T1000 (cell line): ENCODE results near the gene P2RX3.
A peak's percentile ranks its signal among the peaks of the same experiment; 100 is the strongest.
"Not testable (repeated sequence)": the region's sequence is repeated elsewhere in the genome, so short reads cannot be mapped to it uniquely, and the experiment has no call there.

Experiments used
- DNase-seq: peaks from one replicate; lab custom pipeline; 2025; ENCODE audit warnings: mixed read lengths; lab: John Stamatoyannopoulos, UW

Gene P2RX3

GRCh38 chr11:57399972-57400578 is 61.9 kb downstream of the P2RX3 start:
- DNase-seq: no peak

- DNase-seq: peak; percentile 15
Measured at GRCh38 chr11:57402188-57403002, 64.2 kb downstream of the P2RX3 start.

DNA sequence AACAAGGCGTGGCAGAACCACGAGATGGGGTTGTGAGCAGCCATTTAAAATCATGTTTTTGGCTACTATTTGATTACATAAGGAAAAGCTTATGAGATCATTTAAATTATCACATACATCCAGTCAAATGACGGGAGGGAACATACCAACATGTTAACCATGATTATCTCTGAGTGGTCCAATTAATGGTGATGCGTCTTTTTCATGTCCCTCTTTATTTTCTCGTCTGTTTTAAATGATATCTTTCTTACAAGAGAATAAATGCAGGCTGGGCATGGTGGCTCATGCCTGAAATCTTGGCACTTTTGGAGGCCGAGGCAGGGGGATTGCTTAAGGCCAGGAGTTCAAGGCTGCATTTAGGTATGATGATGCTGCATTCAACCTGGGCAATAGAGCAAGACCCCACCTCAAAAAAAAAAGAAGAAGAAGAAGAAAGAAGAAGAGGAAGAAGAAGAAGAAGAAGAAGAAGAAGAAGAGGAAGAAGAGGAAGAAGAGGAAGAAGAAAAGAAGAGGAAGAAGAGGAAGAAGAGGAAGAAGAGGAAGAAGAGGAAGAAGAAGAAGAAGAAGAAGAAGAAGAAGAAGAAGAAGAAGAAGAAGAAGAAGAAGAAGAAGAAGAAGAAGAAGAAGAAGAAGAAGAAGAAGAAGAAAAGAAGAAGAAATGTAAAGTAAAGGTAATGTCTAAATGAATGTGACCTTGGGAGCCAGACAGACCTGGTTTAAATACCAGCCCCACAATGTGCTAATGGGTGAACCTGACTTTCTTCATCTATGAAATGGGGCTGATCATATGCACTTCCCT is 65.0 kb downstream of the P2RX3 start:
- not testable (repeated sequence) for DNase-seq

- no peak for DNase-seq
Measured at GRCh38 chr11:57403802-57404147, 65.6 kb downstream of the P2RX3 start.

GRCh38 chr11:57405271-57405860 is 67.2 kb downstream of the P2RX3 start:
- no peak for DNase-seq

DNA sequence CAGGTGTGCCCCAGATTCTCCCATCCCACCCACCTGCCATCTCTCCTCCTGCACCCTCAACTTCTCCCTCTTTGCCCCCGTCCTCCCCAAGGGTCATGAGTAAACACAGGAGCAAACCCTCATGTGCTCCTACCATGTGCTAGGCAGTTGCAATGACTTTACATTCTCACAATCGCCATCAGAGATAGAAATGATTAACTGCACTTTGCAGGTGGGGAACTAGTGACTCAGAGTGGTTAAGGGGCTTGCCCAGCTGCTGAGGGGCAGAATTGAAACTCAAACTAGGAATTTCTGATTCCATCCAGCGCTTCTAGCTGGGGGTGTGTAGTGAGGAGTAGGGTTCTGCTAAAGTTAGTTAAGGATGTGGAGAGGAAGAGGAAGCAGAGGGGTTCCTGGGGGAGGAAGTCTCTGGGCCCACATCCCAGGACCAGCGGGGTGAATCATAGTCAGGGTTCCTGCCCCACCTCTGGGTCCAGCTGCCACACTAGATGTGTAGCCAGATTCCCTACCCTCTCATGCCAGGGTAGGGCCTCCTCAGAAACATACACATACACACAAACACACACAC is 68.3 kb downstream of the P2RX3 start:
- no peak for DNase-seq

GRCh38 chr11:57407010-57407920 is 69.1 kb downstream of the P2RX3 start:
- DNase-seq: no peak

DNA sequence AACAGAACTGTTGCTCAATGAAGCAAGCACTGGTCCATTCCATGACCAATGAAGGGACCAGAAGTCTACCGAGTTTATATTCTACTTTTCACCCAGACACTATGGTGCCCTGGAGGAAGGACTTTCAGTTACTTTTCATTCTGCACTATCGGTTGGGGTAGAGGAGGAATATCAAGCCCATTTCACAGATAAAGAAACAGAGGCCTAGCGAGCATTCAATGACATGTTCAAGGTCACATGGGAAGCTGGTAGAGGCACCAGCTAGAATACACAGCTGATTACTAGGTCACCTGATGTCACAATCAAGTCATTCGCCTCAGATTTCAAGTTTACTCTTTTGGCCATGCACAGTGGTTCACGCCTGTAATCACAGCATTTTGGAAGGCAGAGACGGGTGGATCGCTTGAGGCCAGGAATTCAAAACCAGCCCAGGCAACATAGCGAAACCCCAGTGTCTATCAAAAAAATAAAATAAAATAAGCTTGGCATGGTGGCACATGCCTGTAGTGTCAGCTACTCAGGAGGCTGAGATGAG is 69.9 kb downstream of the P2RX3 start:
- DNase-seq: no peak

GRCh38 chr11:57408771-57409170 is 70.6 kb downstream of the P2RX3 start:
- no peak for DNase-seq

- no peak for DNase-seq
Measured at GRCh38 chr11:57409321-57410100, 71.4 kb downstream of the P2RX3 start.

GRCh38 chr11:57410287-57410686 is 72.1 kb downstream of the P2RX3 start:
- no peak for DNase-seq

DNA sequence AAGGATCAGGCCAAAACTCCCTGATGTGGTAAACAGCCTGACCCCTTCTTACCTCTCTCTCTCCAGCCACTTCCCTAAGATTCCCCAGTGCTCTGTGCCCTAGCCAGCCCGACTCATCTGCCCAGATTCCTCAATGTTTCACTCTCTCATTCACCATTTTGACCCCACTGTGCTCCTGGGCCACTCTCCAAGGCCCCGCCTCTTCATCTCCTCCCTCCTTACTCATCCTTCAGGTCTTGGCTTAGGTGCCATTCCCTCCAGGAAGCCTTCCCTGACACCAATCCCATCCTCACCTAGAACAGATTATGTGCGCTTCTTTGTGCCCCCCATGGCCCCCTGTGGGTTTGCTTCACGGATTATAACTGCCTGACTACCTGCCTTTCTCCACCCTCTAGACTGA is 75.5 kb downstream of the P2RX3 start:
- no peak for DNase-seq

DNA sequence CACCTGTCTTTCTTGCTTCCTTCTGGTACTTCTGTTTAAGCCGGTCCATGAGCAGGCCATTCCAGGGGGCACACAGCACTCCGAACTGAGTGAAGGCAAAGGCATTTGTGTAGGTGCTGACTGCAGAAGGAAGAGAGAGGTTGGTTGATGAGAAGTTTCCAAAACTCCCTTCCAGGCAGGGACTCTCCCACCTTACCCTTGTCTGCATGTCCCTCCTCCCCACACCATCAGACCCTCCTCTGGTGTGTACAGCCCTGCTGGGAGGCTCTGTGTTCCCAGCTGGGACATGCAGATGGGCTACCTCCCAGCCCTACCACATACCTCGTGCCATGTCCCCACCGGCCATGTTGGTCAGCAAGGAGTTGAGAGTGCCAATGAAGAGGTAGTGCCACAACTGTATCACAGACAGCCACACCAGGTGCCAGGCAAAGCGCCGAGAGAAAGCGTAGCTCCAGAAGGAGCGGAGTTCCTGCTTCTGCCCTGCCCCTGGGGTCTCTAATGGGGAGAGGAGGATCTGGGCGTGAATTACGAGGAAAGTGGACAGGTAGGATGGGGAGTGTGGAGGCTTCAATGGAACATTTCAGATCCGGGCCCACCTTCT is 76.6 kb downstream of the P2RX3 start:
- DNase-seq: no peak

DNA sequence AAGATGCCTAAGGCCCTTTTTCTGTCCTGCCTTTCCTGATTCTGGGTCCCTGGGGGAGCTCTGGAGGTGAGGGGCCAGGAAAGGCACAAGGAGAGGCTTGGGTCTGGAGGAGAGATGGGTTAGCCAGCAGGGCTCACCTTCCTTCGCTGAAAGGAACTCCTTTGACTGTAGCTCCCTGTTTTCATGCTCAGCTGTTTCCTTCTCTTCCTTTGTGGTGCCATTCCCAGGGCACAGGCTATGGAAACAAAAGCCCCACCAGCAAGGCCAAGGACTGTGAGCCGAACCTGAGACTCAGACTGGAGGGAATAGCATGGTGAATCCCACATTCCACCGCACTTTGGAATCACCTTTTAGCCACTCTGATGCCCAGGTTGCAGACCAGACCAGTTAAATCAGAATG is 78.3 kb downstream of the P2RX3 start:
- no peak for DNase-seq

GRCh38 chr11:57417056-57417455 is 78.9 kb downstream of the P2RX3 start:
- DNase-seq: no peak

DNA sequence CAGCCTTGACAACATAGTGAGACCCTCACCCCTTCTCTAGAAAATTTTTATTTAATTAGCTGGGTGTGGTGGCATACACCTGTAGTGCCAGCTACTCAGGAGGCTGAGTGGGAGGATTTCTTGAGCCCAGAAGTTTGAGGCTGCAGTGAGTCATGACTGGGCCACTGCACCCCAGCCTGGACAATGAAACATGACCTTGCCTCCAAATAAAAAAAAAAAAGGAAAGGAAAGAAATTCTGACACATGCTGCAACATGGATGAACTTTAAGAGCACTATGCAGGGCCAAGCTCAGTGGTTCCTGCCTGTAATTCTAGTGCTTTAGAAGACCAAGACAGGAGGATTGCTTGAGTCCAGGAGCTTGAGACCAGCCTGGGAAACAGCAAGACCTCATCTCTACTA is 80.0 kb downstream of the P2RX3 start:
- no peak for DNase-seq

DNA sequence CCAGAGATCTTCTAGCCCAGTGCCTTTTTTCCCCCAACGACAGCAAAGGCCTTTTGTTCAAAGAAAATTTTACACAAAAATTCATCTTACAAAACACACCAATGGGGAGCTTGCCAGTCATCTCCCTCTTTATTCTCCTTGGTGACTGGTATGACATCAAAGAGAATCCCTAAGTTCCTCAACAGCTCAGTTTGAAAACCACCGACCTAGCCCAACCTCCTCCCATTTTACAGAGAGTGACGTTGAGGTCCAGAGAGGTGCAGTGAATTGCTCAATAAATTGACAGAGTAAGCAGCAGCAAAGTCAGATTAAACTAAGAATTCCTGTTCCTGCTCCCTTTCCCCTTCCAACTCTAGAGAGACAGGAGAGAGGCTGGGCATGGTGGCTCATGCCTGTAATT is 81.0 kb downstream of the P2RX3 start:
- no peak for DNase-seq

GRCh38 chr11:57421066-57421465 is 82.9 kb downstream of the P2RX3 start:
- DNase-seq: no peak

GRCh38 chr11:57421805-57422204 is 83.7 kb downstream of the P2RX3 start:
- DNase-seq: no peak
